Loucy (cell line): ENCODE data around the gene ITGA6.

Experiments used
- H2AFZ ChIP-seq: fragments of 200-600 bp; sonication (generic); 2 replicates; pipeline ENCODE4 v1.6.0; 2016; ENCODE audit warnings: antibody characterized with exemption, mild to moderate bottlenecking, low read length, moderate library complexity
- H3F3A ChIP-seq: fragments of 200-600 bp; 2 replicates; pipeline ENCODE4 v1.6.0; 2016; ENCODE audit warnings: antibody characterized with exemption, low read depth, mild to moderate bottlenecking
- H3K27me3 ChIP-seq: fragments of 200-600 bp; sonication (generic); 2 replicates; pipeline ENCODE4 v1.6.1; 2014; ENCODE audit warnings: low read length, mild to moderate bottlenecking; ENCODE audit not compliant: insufficient read depth, poor library complexity, severe bottlenecking
- H3K36me3 ChIP-seq: fragments of 200-600 bp; sonication (generic); 2 replicates; pipeline ENCODE4 v1.6.1; 2016; ENCODE audit warnings: low read length; ENCODE audit not compliant: insufficient read depth
- H3K4me1 ChIP-seq: fragments of 200-600 bp; sonication (generic); 2 replicates; pipeline ENCODE4 v1.5.1; 2014; ENCODE audit warnings: low read length, mild to moderate bottlenecking; ENCODE audit not compliant: insufficient read depth, poor library complexity, severe bottlenecking
- H3K4me2 ChIP-seq: fragments of 200-600 bp; sonication (generic); 2 replicates; pipeline ENCODE4 v1.6.0; 2014; ENCODE audit warnings: antibody characterized with exemption, low read length, low read depth, mild to moderate bottlenecking; ENCODE audit not compliant: poor library complexity, severe bottlenecking
- H3K4me3 ChIP-seq: fragments of 200-600 bp; sonication (generic); 2 replicates; pipeline ENCODE4 v1.5.1; 2014; ENCODE audit warnings: low read length, mild to moderate bottlenecking, mixed read lengths; ENCODE audit not compliant: poor library complexity, severe bottlenecking
- H3K79me2 ChIP-seq: fragments of 200-600 bp; sonication (generic); 2 replicates; pipeline ENCODE4 v1.6.1; 2014; ENCODE audit warnings: low read length; ENCODE audit not compliant: insufficient read depth
- H3K9ac ChIP-seq: fragments of 200-600 bp; sonication (generic); 2 replicates; pipeline ENCODE4 v1.6.0; 2014; ENCODE audit warnings: mild to moderate bottlenecking, low read depth, low read length, moderate library complexity; ENCODE audit not compliant: poor library complexity, severe bottlenecking
- H3K9me2 ChIP-seq: fragments of 200-600 bp; sonication (generic); replicated peaks from 2 replicates; pipeline ENCODE4 v1.6.1; 2016; ENCODE audit warnings: low read depth, low read length, mixed read lengths
- H3K9me3 ChIP-seq: fragments of 200-600 bp; sonication (generic); 2 replicates; pipeline ENCODE4 v1.6.1; 2014; ENCODE audit warnings: mild to moderate bottlenecking, antibody characterized with exemption, low read length, low read depth; ENCODE audit not compliant: insufficient read depth
- H4K20me1 ChIP-seq: fragments of 200-600 bp; sonication (generic); 2 replicates; pipeline ENCODE4 v1.6.0; 2014; ENCODE audit warnings: antibody characterized with exemption, low read length, mild to moderate bottlenecking; ENCODE audit not compliant: insufficient read depth, poor library complexity, severe bottlenecking
- CTCF ChIP-seq: fragments of 200-600 bp; sonication (generic); conservative IDR thresholded peaks from 2 replicates; pipeline ENCODE4 v1.5.1; 2014; ENCODE audit warnings: mild to moderate bottlenecking, antibody characterized with exemption, low read length
- EZH2phosphoT487 ChIP-seq: fragments of 200-600 bp; IDR thresholded peaks from 2 replicates; pipeline ENCODE4 v1.6.1; 2018; ENCODE audit warnings: antibody characterized with exemption, mild to moderate bottlenecking, moderate library complexity, borderline replicate concordance

Gene ITGA6

GRCh38 chr2:172427990-172428831, 825 bp downstream of the ITGA6 start:
- Histone ChIP-seq H3K4me1 (peaks cover 67% of the 10 kb centered on the region), H2AFZ (peak overlapping the region; percentile 86), H3K79me2 (peaks cover 51% of the 10 kb centered on the region)

DNA sequence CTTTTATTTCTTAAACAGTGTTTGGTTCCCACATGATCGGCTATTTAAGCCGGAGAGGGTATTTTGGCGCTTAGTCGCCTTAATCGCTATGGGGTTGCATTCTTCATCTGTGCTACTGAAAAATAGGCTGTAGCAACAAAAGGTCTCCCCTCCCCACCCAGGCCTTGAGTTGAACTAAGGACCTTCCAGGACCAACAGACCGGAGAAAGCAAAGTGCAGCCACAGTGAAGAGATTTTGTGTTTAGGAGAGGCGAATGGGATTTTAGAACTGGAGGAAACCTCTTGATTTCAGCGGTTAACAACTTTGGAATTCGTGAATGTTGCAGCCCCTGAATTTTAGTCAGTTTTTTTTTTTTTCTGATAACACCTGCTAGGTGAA, 1.4 kb downstream of the ITGA6 start:
- H3K9ac ChIP-seq = peak overlapping the region; percentile 78
- peaks cover 57% of the 10 kb centered on the region for H3K79me2 ChIP-seq
- peak overlapping the region; percentile 90 for H3K4me3 ChIP-seq
- H2AFZ ChIP-seq = no peak overlapping the region
- H3K27me3 ChIP-seq = no peaks in the 10 kb centered on the region
- 0 out of 2 replicates have a peak, but pooled peaks cover 4% of the 10 kb centered on the region for H3F3A ChIP-seq
- H3K9me2 ChIP-seq = no peaks in the 10 kb centered on the region
- H3K36me3 ChIP-seq = no peaks in the 10 kb centered on the region
- peaks cover 69% of the 10 kb centered on the region for H3K4me1 ChIP-seq
- peaks cover 45% of the 10 kb centered on the region for H4K20me1 ChIP-seq
- H3K4me2 ChIP-seq = peak overlapping the region; percentile 87
- no peaks in the 10 kb centered on the region for H3K9me3 ChIP-seq
- TF ChIP-seq CTCF (no peak), EZH2phosphoT487 (no peak)

More at GRCh38 chr2:172427990-172428831, 825 bp downstream of the ITGA6 start:
- Histone ChIP-seq H3K4me3 (peak overlapping the region; percentile 90), H3K9me2 (no peaks in the 10 kb centered on the region), H3K9ac (peak overlapping the region; percentile 78), H3K9me3 (no peaks in the 10 kb centered on the region), H3K36me3 (no peaks in the 10 kb centered on the region), H3K27me3 (no peaks in the 10 kb centered on the region), H3F3A (0 out of 2 replicates have a peak, but pooled peaks cover 4% of the 10 kb centered on the region), H3K4me2 (peak overlapping the region; percentile 87), H4K20me1 (peaks cover 40% of the 10 kb centered on the region)
- TF ChIP-seq CTCF (peak; percentile 46), EZH2phosphoT487 (no peak)

DNA sequence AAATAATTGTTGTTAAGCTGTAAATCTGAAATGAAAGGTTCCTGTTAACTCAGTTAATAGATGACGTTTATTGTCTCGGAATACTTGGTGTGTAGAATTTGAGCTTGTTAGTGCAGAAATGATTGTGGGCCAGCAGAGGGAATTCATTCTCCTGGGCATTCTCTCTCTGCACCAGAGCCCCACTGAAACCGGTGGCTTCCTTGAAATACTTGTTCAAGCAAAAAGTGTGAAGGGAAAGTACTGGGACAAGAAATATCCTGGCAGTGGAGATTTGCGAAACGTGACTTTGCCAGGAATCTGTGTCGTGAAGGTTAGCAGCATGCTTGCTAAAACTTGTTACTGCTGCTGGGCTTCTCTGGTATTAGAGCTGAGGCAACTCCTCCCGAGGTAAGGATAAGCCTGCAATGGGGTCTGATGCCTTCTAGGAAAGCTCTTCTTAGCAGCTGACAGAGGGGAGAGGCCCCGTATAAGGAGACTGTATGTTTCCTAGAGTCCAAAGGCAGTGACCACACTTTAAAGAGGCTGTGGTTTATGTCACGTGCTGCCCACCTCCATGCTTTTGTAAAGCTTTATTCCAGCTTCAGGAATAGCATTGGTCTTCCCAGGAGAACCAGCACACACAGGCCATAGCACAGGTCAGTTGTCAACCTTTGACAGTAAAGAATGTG, 2.0 kb downstream of the ITGA6 start:
- Histone ChIP-seq H3K4me3 (peak overlapping the region; percentile 90), H3K9me2 (no peaks in the 10 kb centered on the region), H3F3A (peaks cover 7% of the 10 kb centered on the region), H3K36me3 (no peaks in the 10 kb centered on the region), H3K27me3 (no peaks in the 10 kb centered on the region), H3K4me2 (peak overlapping the region; percentile 87), H4K20me1 (peaks cover 51% of the 10 kb centered on the region), H2AFZ (no peak overlapping the region), H3K9ac (peak overlapping the region; percentile 78), H3K9me3 (no peaks in the 10 kb centered on the region), H3K79me2 (peaks cover 64% of the 10 kb centered on the region), H3K4me1 (peaks cover 76% of the 10 kb centered on the region)
- TF ChIP-seq EZH2phosphoT487 (no peak), CTCF (no peak)
